ENCODE measurements around the gene BEAN1.

Gene BEAN1

GRCh38 chr16:66470556-66470955 lies 43.5 kb downstream of the BEAN1 start:
- DNase-seq (ENCODE audit: low read depth): no peak

GRCh38 chr16:66471264-66471663 lies 44.2 kb downstream of the BEAN1 start:
- DNase-seq (ENCODE audit: low read depth): no peak

DNA sequence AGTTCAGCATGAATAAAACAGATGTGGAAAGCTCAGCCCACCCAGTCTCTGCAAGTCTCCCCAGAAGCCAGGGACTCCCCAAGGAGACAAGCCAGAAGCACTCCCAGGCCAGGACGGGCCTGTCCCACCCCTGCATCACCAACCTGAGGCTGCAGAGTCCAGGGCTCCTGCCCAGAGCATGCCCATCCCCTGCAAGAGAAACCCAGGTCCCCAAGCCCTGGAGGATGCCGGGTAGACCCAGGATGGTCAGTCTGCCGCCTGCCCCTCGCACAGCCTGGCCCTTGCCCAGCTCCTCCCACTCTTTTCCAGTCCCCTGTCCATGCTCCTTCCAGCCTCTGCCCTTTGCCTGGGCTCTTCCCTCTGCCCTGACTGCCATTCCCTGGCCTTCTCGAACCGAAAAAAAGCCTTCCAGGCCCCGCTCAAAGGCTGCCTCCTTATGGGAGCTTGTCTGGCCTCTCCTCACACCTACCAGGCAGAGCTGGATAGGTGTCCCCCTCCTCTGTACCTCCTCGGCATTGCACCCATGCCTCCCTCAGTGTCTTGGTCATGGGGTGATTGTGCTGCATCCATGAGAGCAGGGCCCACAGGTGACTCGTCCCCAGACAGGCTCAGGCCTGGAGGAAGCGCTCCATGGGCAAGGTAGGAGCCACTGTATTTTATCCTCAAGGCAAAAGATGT lies 44.8 kb downstream of the BEAN1 start:
- DNase-seq (ENCODE audit: low read depth): no peak

- no peak for DNase-seq (ENCODE audit: low read depth)
These were observed 46.0 kb downstream of the BEAN1 start for GRCh38 chr16:66473051-66473571.

GRCh38 chr16:66473654-66474519 lies 46.8 kb downstream of the BEAN1 start:
- DNase-seq (ENCODE audit: low read depth): peak; percentile 32

DNA sequence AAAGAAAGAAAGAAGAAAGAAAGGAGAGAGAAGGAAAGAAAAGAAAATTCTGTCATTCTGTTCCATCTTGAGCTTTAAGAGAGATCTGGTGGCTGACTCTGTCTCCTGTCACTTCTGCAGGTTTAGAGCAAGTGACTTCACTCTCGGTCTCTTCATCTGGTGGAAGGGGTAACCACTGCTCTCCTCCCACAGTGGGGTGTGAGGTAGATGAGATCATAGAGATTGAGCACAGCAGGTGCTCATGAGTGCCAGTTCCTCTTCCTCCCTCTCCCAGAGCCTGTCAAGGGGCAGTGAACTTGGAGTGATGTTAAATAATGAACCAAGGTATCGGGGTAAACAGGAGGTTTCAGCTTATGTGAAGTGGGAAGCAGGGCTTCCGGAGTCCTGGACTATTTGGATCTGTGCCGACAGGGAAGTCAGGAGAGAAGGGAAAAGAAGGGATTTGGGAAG lies 47.7 kb downstream of the BEAN1 start:
- DNase-seq (ENCODE audit: low read depth): no peak

DNA sequence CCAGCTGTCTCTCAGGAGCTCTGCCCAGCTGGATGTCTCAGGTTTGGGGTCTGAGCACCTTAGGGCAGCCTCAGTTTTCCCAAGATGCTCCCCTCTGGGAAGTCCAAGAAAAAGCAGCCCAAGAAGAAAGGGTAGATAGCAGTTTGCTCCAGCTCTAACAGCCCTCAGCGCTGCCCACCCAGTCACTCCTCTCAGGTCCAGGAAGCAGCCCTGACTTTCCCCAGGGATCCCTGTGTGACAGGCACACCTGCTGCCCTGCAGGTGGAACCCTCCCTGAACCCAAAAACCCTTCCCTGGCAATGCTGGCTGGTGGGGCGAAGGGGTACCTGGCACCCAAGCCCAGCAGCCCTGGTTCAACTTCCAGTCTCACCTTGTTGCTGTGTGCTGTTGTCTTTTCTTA lies 48.1 kb downstream of the BEAN1 start:
- DNase-seq (ENCODE audit: low read depth): no peak

GRCh38 chr16:66476328-66477027 lies 49.4 kb downstream of the BEAN1 start:
- no peak for DNase-seq (ENCODE audit: low read depth)

- DNase-seq (ENCODE audit: low read depth): no peak
These were observed 50.0 kb downstream of the BEAN1 start for GRCh38 chr16:66477028-66477515.

- DNase-seq (ENCODE audit: low read depth): peak; percentile 80
These were observed 51.8 kb downstream of the BEAN1 start for GRCh38 chr16:66478733-66479511.

DNA sequence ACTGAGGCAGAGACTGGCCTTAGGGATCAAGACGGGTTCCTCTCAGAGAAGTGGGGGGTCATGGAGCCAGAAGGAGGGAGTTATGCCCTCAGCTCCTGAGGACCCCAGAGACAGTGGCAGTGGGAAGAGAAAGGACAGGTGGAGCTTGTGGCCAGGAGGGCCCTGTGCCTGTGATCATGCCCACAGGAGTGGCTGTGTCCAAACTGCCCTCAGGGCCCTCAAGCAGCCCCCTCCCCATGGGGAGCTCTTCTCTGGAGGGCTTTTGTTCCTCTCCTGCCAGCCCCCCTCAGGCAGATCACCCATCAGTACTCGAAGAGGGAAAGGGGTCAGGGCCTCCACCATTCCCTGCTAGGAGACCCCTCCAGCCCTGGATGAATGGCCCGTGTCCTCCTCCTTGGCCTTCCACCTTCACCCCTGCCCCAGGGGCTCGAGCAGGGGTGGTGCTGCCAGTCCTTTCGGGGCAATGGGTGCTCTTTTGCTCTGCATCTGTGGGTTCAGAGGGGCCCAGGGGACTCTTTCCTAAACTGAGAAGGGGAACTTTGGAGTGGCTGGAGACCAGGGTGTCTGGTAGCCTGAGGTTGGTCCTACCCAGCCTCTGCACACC lies 52.7 kb downstream of the BEAN1 start:
- DNase-seq (ENCODE audit: low read depth): no peak

DNA sequence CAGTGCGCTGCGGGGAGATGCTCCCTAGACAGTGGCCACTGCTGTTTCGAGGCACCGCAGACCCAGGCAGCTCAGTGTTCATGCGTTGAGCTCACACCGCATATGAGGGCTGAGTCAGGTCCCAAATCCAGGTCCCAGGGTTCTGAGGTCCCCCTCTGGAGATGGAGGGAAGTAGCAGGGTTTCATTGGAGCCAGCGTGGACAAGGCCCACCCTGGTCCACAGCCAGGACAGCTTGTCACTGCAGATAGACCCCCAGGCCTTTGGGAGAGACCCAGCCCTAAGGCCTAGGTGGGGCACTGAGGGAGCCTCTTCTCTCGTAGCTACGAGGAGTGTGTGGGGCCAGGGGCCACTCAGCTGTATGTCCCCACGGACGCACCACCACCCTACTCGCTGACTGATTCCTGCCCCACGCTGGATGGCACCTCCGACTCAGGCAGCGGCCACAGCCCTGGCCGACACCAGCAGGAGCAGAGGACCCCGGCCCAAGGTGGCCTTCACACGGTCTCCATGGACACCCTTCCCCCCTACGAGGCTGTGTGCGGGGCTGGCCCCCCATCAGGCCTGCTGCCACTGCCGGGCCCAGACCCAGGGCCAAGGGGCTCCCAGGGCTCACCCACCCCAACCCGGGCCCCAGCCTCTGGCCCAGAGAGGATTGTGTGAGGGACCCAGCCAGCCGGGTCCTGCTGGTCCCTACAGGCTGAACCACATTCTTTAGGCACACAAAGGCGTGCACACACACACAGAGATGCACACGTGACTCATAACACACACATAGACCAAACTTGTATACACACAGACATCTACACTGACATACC lies 53.4 kb downstream of the BEAN1 start:
- no peak for DNase-seq (ENCODE audit: low read depth)

DNA sequence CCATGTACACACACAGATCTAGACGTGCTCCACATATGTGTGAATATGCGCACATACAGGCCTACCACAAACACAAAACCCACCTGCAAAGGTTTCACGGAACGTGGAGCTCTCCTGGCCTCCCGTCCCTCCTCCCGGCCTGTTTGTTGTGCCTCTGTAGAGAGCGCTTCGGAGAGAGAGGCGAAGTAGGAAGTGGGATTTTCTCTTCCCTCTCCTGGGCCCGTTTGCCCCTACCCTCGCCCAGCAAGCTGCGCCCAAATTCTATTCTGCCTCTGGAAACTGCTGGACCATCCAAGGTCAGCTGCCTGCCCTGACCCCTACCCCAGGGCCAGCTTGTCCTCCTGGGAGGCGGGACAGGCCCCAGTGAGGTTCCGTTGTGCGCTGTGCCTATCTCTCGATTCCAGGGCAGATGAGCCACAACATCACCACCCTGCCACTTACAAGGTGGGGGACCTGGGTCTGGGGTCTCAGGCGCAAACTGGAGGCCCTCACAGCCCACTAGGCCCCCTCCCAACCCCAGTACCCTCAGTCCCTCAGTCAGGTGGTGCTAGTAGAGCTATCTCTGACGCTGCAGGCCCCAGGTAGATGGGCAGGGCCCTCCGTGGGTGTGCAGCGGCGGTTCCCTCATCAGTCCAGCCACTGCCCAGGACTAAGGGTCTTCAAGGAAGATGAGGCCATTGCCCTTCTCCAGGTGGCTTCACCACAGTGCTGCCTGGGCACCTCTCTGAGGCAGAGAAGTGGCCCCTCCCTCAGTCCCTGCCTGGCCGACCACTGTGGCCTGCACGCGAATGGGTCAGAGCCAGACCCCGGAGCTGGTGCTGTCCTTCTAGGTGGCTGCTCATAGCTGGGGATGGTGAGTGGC lies 54.2 kb downstream of the BEAN1 start:
- no peak for DNase-seq (ENCODE audit: low read depth)

- DNase-seq (ENCODE audit: low read depth): no peak
These were observed 54.9 kb downstream of the BEAN1 start for GRCh38 chr16:66481943-66482390.

DNA sequence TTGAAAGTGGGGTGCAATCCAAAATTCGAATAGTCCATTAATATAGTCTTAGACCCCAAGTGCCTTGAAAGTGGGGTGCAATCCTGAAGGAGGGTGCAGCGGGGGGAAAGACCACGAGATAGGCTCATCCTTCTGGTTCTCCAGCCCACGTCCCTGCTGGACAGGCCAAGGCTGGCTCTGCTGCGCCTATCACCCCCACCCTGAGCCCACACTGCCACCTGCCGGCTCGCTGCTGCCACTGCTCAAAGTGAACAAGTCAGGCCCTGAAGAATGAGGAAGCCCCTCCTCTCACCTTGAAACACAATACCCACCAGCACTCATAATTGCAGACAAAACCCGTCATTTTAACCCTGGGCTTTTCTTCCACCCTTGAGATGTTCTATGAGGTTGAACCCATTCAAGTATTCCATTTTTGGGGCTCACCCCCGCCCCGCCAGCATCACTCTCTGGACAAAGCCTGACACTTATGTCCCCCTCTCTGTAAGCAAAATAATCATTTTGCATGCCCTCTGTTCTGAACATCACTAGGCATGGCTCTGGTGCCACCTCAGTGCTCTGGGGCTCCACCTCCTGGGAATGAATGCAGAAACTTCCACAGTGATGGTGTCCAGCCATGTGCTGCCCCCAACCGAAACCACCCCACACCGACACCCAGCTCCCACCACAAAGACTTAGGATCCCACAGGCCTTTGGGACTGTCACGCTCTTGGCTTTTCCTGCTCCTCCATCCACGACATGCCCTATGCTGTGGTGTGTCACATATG lies 56.8 kb downstream of the BEAN1 start:
- peak; percentile 82 for DNase-seq (ENCODE audit: low read depth)

DNA sequence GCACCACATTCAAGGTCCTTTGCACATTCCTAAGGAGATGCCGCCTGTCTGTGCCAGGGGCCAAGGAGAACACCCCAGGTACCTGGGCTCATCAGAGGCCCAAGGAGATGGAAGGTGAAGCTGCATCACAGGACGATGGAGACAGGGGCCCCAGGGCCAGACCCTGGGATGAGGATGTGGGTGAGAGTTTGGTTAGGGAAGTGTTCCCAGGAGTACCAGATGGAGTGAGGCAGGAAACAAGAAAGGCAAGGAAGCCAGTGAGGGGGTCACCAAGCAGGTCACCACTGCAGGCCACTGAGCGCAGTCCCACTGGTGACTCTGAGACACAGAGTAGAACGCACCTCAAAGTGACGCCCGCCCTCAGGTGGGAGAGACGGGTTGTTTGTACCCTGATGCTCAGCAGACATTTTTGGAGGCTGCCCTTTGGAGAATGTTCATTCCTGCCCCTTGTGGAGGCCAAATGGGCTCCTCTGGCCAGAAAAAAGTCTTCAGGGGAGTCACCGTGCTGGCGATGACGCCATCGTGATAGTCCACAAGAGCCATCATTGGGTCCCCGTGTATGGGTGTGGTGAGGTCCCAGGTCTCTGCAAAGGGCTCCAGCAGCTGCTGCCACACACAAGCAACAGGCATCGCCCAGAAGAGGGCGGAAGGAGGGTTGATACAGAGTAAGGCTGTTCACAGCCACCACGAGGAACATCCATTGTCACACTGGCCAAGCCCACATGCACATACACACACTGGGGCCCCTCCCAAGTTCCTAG lies 57.5 kb downstream of the BEAN1 start:
- no peak for DNase-seq (ENCODE audit: low read depth)

- DNase-seq (ENCODE audit: low read depth): no peak
These were observed 58.3 kb downstream of the BEAN1 start for GRCh38 chr16:66485376-66485775.
